B cell (primary cell): ENCODE results near the gene SRCAP. TPM values are rescaled to one million over a fixed set of nuclear protein-coding genes. Genes with fewer than 3 reads are reported as not detected.

Experiments
- ATAC-seq: fragments of 200-7000 bp; cut with Tn5 transposase; one replicate; pipeline ENCODE4 v1.10.0; 2021; ENCODE audit warnings: low read depth, mild to moderate bottlenecking, moderate number of reproducible peaks, moderate library complexity
- CTCF ChIA-PET: fragments of 350-600 bp; sonication (Branson Sonifier 250); formaldehyde crosslinking; loops from one replicate; lab custom pipeline; 2021; ENCODE audit warnings: antibody characterized with exemption, inconsistent platforms; lab: Charles Lee
- POLR2A ChIA-PET: fragments of 350-600 bp; sonication (Branson Sonifier 250); formaldehyde crosslinking; loops from one replicate; lab custom pipeline; 2021; ENCODE audit warnings: antibody characterized with exemption; lab: Charles Lee
- DNase-seq: peaks from one replicate; pipeline ENCODE4 v3.0.0; 2013
- H2AFZ ChIP-seq: 2 replicates; pipeline ENCODE4 v1.6.1; 2012; ENCODE audit warnings: mild to moderate bottlenecking, low read depth, low read length; ENCODE audit not compliant: insufficient read depth, poor library complexity, severe bottlenecking
- H3K27ac ChIP-seq, 2 donors: 1 replicate in 1 of 2; 2 replicates in 1 of 2; pipeline ENCODE4 v1.5.1; 2012 to 2013; ENCODE audit warnings: low read length in 2 of 2, mild to moderate bottlenecking in 2 of 2, moderate library complexity in 1 of 2
- H3K27me3 ChIP-seq, 4 experiments: fragments of 200-600 bp in 1 of 4; sonication (generic) in 1 of 4; replicated peaks in 1 of 4; 1 replicate in 2 of 4; 2 replicates in 2 of 4; pipeline versions ENCODE4 v1.6.1 to v1.7.0; 2013 to 2016; ENCODE audit warnings: low read length in 3 of 4, mild to moderate bottlenecking in 2 of 4, mixed read lengths in 1 of 4, moderate library complexity in 1 of 4; ENCODE audit not compliant: insufficient read depth in 4 of 4, control insufficient read depth in 3 of 4; ENCODE audit errors: control extremely low read depth in 1 of 4
- H3K36me3 ChIP-seq, 2 experiments: replicated peaks in 1 of 2; 1 replicate in 1 of 2; 2 replicates in 1 of 2; pipeline versions ENCODE4 v1.6.1 to v1.7.1; 2013; ENCODE audit warnings: low read length in 1 of 2; ENCODE audit not compliant: insufficient read depth in 2 of 2, control insufficient read depth in 1 of 2; ENCODE audit errors: control extremely low read depth in 1 of 2, extremely low read depth in 1 of 2
- H3K4me1 ChIP-seq, 2 donors: fragments of 200-600 bp in 1 of 2; sonication (generic) in 1 of 2; 1 replicate in 1 of 2; 2 replicates in 1 of 2; pipeline versions ENCODE4 v1.5.1 to v1.6.1; 2013 to 2017; ENCODE audit warnings: low read length in 2 of 2; ENCODE audit not compliant: control insufficient read depth in 2 of 2, insufficient read depth in 2 of 2
- H3K4me2 ChIP-seq: replicated peaks from 2 replicates; pipeline ENCODE3; 2012; ENCODE audit warnings: mild to moderate bottlenecking, low read depth, low read length; ENCODE audit not compliant: poor library complexity, severe bottlenecking
- H3K4me3 ChIP-seq, 5 experiments: fragments of 200-600 bp in 1 of 5; sonication (generic) in 1 of 5; 1 replicate in 3 of 5; 2 replicates in 2 of 5; pipeline versions ENCODE4 v1.5.1 to v1.7.0; 2011 to 2016; ENCODE audit warnings: low read length in 4 of 5, mild to moderate bottlenecking in 4 of 5, low read depth in 2 of 5, control low read depth in 1 of 5, moderate library complexity in 1 of 5; ENCODE audit not compliant: insufficient read depth in 1 of 5; ENCODE audit errors: control extremely low read depth in 1 of 5, extremely low read depth in 1 of 5
- H3K79me2 ChIP-seq: fragments of 200-600 bp; sonication (generic); one replicate; pipeline ENCODE4 v1.6.0; 2016; ENCODE audit warnings: low read length; ENCODE audit not compliant: control insufficient read depth, insufficient read depth
- H3K9ac ChIP-seq: fragments of 200-600 bp; sonication (generic); 2 replicates; pipeline ENCODE4 v1.6.1; 2017; ENCODE audit warnings: mild to moderate bottlenecking, low read length, moderate library complexity
- H3K9me3 ChIP-seq, 3 donors: one replicate each; pipeline versions ENCODE4 v1.6.1 to v1.7.1; 2013; ENCODE audit warnings: low read length in 2 of 3; ENCODE audit not compliant: control insufficient read depth in 2 of 3, insufficient read depth in 1 of 3; ENCODE audit errors: control extremely low read depth in 1 of 3
- H4K20me1 ChIP-seq: 2 replicates; pipeline ENCODE4 v1.6.0; 2012; ENCODE audit warnings: mild to moderate bottlenecking, low read length; ENCODE audit not compliant: insufficient read depth, control insufficient read depth, poor library complexity, severe bottlenecking
- H3K27ac Mint-ChIP-seq: one replicate; pipeline ENCODE4 v1.8.0; 2021; ENCODE audit warnings: mixed read lengths
- H3K27me3 Mint-ChIP-seq: one replicate; pipeline ENCODE4 v1.8.0; 2021; ENCODE audit warnings: mixed read lengths
- H3K4me1 Mint-ChIP-seq: one replicate; pipeline ENCODE4 v1.8.0; 2021; ENCODE audit warnings: mixed read lengths
- H3K4me3 Mint-ChIP-seq: one replicate; pipeline ENCODE4 v1.8.0; 2021; ENCODE audit warnings: mixed read lengths
- H3K9me3 Mint-ChIP-seq: one replicate; pipeline ENCODE4 v1.8.0; 2022; ENCODE audit warnings: mixed read lengths; ENCODE audit not compliant: insufficient read depth
- EZH2 ChIP-seq: IDR thresholded peaks from 2 replicates; pipeline ENCODE4 v1.6.1; 2012; ENCODE audit warnings: borderline replicate concordance, low read depth, mild to moderate bottlenecking, moderate library complexity, low read length; ENCODE audit not compliant: insufficient read depth, poor library complexity, severe bottlenecking
- WGBS: methylation state at CpG from one replicate; pipeline ENCODE4 v1.1.5; 2013; ENCODE audit warnings: missing lambda C conversion rate; ENCODE audit not compliant: insufficient coverage; 5-methylcytosine and 5-hydroxymethylcytosine counted together
- intact Hi-C: fragments of 100-400 bp; cut with micrococcal nuclease; formaldehyde crosslinking; loops from one replicate; pipeline ENCODE4 v1.10.0; 2022
- polyA plus RNA-seq: library from polyadenylated mRNA; depleted of rRNA; stranded (reverse); fragments of >200 nt; gene quantifications from 2 replicates; pipeline ENCODE4 v1.2.3, GENCODE V29; 2012
- total RNA-seq, 2 donors: library from RNA; stranded (reverse); fragments of 120-200 nt in 1 of 2; gene quantifications; 1 replicate in 1 of 2; 2 replicates in 1 of 2; pipeline versions ENCODE4 v1.2.3 to v1.2.4, GENCODE V29; 2013 to 2022
- TF ChIP-seq, protein P1 (sequence below): fragments of 200-600 bp; IDR thresholded peaks from one replicate; pipeline ENCODE4 v1.8.0; 2022; ENCODE audit warnings: antibody characterized with exemption, mild to moderate bottlenecking

Gene SRCAP
- total and polyA plus RNA-seq, 2 donors (not counting 1 experiment from before 2014, with no cell fraction given) = 20.9 to 145 TPM

DNA sequence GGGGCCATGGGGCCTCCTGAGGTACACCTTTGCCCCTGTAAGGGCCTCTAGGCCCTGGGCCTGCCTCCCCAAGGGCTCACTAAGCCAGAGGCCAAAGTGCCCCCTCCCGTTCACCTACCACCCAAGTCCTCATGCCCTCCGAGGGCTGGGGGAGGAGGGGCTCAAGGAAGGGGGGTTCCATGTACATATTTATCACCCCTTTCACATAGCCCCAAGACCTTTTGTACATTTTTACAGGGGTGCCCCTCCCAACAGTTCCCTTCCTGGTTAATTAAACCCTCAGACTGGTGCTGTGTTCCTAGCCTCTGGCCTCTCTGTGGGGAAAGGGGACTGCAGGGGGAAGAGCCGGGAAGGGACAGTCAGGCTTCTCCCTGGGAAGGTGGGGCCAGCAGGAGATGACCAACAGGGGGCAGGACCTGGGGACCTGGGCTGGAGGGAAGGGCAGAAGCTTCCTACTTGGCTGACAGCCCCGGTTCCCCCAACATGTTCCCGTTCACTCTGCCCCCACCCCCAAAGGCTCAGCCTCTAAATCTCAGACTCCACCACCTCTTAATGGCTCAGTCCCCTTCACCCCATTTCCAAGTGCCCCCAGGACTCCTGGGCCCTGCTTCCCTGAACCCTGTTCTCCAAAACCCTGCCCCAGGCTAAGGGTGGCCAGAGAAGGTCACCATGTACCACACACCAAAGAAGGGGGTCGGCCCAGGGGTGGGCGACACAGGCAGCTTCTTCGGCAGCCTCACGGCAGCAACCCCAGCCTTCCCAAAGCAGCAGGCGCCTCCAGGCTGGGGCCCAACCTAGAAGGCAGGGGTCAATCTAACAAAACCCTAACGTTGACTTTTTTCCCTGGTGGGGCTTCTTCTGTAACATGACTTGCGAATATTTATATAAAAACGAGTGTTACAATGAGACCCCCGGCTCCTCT, 28.8 kb upstream of the SRCAP start:
- Histone ChIP-seq H3K79me2 (no peaks in the 10 kb centered on the region), H3K9me3 (no peaks in the 10 kb centered on the region), H3K27me3 (no peaks in the 10 kb centered on the region), H3K4me3 (no peak overlapping the region), H3K9ac (no peak overlapping the region), H3K4me1 (no peaks in the 10 kb centered on the region), H2AFZ (no peak overlapping the region), H3K4me2 (no peak overlapping the region), H3K36me3 (peaks cover 2 to 53% of the 10 kb centered on the region in 2 experiments), H4K20me1 (peaks cover 53% of the 10 kb centered on the region), H3K27ac (no peak overlapping the region)
- Mint-ChIP-seq H3K9me3 (no peaks in the 10 kb centered on the region), H3K27ac (no peak overlapping the region), H3K4me3 (no peak overlapping the region), H3K4me1 (peaks cover 3% of the 10 kb centered on the region), H3K27me3 (no peaks in the 10 kb centered on the region)
- intact Hi-C loops = no loop called here
- WGBS = 96% methylated on average over 9 of the region's 14 CpGs
- CTCF ChIA-PET = no interaction called here
- TF ChIP-seq, protein P1, sequence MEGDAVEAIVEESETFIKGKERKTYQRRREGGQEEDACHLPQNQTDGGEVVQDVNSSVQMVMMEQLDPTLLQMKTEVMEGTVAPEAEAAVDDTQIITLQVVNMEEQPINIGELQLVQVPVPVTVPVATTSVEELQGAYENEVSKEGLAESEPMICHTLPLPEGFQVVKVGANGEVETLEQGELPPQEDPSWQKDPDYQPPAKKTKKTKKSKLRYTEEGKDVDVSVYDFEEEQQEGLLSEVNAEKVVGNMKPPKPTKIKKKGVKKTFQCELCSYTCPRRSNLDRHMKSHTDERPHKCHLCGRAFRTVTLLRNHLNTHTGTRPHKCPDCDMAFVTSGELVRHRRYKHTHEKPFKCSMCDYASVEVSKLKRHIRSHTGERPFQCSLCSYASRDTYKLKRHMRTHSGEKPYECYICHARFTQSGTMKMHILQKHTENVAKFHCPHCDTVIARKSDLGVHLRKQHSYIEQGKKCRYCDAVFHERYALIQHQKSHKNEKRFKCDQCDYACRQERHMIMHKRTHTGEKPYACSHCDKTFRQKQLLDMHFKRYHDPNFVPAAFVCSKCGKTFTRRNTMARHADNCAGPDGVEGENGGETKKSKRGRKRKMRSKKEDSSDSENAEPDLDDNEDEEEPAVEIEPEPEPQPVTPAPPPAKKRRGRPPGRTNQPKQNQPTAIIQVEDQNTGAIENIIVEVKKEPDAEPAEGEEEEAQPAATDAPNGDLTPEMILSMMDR = no peak
- no peak for TF ChIP-seq EZH2
- DNase-seq = no peak
- no peak for ATAC-seq
- POLR2A ChIA-PET = interaction anchor here (0.7 kb wide), 1 partner anchor 10 kb away, joined by 3 read pairs; no protein-coding TSS in a partner anchor

DNA sequence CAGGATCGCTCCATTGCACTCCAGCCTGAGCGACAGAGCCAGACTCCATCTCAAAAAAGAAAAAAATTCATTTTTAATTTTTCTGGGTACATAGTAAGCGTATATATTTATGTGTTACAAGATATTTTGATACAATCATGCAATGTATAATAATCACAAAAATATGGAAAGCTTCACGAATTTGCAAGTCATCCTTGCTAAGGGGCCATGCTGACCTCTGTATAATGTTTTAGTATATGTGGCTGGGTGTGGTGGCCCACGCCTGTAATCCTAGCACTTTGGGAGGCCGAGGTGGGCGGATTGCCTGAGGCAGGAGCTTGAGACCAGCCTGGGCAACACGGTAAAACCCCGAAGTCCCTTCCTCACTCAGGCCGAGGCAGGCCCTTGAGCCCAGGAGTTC, 23.8 kb upstream of the SRCAP start:
- Histone ChIP-seq H3K36me3 (peaks cover 0 to 7% of the 10 kb centered on the region in 2 experiments), H3K4me2 (no peak overlapping the region), H3K27ac (no peak overlapping the region), H4K20me1 (peaks cover 4% of the 10 kb centered on the region), H3K4me1 (no peaks in the 10 kb centered on the region), H3K9ac (no peak overlapping the region), H3K9me3 (no peaks in the 10 kb centered on the region), H2AFZ (no peak overlapping the region), H3K79me2 (no peaks in the 10 kb centered on the region), H3K4me3 (no peak overlapping the region), H3K27me3 (no peaks in the 10 kb centered on the region)
- no peak overlapping the region for H3K4me3 Mint-ChIP-seq
- ATAC-seq (no peak), DNase-seq (no peak)
- no peaks in the 10 kb centered on the region for H3K4me1 Mint-ChIP-seq
- intact Hi-C loops = no loop called here
- no peaks in the 10 kb centered on the region for H3K27me3 Mint-ChIP-seq
- ChIA-PET CTCF (no interaction called here), POLR2A (no interaction called here)
- 91% methylated on average over 6 of the region's 10 CpGs for WGBS
- H3K9me3 Mint-ChIP-seq = no peaks in the 10 kb centered on the region
- no peak for TF ChIP-seq EZH2
- TF ChIP-seq, protein P1 = no peak
- H3K27ac Mint-ChIP-seq = no peak overlapping the region
